Neural progenitor cell (in vitro differentiated cells): ENCODE results near the gene QSOX2.

ENCODE experiments used
- CTCF ChIP-seq: fragments of 200-600 bp; sonication (generic); IDR thresholded peaks from 2 replicates; pipeline ENCODE4 v1.5.1; 2017; ENCODE audit warnings: antibody characterized with exemption, mild to moderate bottlenecking
- EZH2 ChIP-seq: fragments of 200-600 bp; sonication (generic); IDR thresholded peaks from 2 replicates; pipeline ENCODE4 v1.6.1; 2017; ENCODE audit warnings: antibody characterized with exemption, mild to moderate bottlenecking, moderate library complexity

GRCh38 chr9:136206602-136207275 is 38.9 kb downstream of the QSOX2 start:
- TF ChIP-seq CTCF (no peak), EZH2 (no peak)
